ENCODE data around the gene SUZ12.
"Not testable (repeated sequence)": the region's sequence is repeated elsewhere in the genome, so short reads cannot be mapped to it uniquely, and the experiment has no call there.

SUZ12 gene

DNA sequence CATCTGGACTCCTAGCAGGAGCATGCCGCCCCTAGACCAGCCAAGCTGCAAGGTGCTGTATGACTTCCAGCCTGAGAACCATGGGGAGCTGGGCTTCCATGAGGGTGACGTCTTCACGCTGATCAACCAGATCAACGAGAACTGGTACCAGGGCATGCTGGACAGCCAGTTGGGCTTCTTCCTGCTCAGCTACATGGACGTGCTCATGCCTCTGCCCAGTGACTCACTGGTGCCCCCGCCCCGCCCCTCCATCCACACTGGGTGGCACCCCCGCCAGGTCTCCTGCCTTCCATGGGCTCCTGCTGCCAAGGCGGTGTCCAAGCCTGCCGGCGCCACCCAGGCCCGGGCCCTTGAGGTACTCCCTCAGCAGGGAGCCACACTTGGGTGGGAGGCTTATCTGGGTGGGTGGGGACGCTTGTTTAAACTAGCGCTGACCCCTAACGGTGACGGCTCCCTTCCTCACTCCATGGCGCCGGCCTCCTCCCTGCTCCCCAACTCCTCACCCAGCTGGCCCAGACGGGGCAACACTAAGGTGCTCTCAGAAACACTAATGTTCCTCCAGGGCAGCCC, 104.6 kb downstream of the SUZ12 start:
- not testable (repeated sequence) for DNase-seq (ENCODE audit: low spot score)

DNA sequence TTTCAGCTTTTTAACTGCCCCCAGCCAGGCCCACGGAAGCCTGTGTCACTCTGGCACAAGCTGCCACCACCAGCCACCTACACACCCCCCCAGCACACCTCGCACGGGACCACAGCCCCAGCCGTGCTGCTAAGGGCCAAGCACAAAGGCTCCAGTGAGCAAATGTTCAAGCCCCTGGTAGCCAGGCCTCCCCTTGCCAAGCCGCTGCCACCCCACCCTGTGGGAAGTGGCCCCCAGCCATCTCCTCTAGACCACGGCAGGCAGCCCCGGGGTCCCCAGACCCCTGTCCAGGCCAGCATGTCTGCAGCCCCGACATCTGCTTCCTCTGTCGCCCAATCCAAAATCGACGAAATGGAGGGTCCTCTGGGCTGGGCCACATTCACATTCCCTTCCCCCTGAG, 105.5 kb downstream of the SUZ12 start:
- not testable (repeated sequence) for DNase-seq (ENCODE audit: low spot score)

DNA sequence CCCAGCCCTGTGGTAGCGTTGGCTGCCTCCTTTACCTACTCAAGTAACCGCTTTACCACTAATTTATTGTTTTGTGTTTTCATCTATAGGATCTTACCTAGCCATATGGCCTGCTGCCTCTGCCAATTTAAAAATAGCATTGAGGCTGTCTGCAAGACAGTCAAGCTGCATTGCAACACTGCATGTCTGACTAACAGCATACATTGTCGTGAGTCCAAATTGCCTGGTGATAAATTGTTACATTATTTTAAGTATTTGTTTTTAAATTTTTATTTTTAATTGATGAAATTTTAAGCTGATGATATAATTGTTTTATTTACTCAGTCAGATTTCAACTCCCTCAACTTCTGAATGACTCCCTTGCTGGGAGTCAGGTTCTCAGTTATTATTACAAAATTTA, 108.8 kb downstream of the SUZ12 start:
- DNase-seq (ENCODE audit: low spot score) = not testable (repeated sequence)

DNA sequence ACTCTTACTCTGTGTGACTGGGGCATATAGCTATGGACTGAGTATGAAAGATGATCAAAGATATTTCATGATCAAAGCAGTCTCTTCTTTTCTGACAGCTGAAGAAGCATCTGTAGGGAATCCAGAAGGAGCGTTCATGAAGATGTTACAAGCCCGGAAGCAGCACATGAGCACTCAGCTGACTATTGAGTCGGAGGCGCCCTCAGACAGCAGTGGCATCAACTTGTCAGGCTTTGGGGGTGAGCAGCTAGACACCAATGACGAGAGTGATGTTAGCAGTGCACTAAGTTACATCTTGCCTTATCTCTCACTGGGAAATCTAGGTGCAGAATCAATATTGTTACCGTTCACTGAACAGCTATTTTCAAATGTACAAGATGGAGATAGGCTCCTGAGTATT, 110.9 kb downstream of the SUZ12 start:
- DNase-seq (ENCODE audit: low spot score) = not testable (repeated sequence)
